ENCODE results near the gene UBE2O.
A peak's percentile ranks its signal among the peaks of the same experiment; 100 is the strongest.

UBE2O gene

DNA sequence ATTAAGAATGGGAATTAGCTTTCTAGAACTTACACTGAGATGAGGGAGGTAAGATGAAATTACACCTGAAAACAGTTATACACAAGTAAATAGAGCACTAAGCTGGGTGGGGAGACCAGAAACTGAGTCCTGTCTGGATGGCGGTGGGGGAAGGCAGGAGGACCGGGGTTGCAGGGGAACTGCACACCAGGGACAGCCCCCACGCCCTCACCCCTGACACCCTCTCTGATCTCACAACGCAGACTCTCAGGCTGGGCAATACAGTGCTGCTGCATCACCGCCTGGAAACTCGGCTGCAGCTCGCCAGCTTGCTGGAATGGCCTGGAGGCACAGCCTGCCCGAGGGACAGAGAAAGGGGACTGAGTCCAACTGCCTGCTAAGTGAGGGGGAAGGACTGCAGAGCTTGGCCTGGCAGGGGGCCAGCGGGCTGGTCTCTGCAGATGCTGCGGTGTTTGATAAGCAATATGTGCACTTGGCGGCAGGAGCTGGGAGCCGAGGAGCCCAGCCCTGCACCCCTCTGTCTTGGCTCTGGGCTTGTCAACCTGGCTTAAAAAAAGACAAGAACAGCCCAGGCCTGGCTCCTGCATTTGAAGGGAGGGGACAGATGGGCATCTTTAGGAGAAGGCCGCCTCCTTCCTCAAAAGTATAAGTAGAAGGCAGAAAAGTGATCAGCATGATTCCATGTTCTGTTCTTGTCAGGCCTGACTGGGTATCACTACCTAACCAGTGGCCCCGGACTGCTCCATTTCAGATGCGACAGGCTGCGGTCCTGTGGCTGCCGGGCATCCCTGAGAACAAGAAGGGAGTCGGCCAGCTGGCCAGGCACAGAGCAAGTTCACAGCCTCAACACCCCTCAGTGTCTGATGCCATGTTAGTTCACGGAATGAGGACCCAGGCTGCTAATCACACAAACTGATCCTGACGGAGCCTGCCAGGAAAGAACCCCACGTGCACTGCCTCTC, 38.3 kb downstream of the UBE2O start:
- DNase-seq (ENCODE audit: low read depth) = no peak

DNA sequence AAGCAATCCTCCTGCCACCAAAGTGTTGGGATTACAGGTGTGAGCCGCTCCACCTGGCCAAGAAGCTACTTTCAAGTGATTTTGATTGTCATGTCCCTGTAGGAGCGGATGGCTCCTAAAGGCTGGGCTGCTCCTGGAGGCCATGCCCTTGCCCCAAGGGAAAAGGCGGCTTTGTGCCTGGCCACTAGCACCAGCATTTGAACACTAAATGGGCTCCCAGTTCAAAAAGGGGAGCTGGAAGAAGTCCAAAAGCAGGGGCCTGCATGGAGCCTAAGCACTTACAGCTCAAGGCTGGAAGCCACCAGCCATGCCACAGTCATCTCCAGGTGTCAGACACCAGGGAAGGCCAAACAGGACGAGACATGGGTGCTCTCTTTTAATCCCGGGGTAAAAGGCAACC, 41.7 kb downstream of the UBE2O start:
- DNase-seq (ENCODE audit: low read depth) = no peak

GRCh38 chr17:76410328-76410965, 42.5 kb downstream of the UBE2O start:
- no peak for DNase-seq (ENCODE audit: low read depth)

GRCh38 chr17:76408037-76408849, 44.7 kb downstream of the UBE2O start:
- peak; percentile 55 for DNase-seq (ENCODE audit: low read depth)

GRCh38 chr17:76407509-76407908, 45.4 kb downstream of the UBE2O start:
- no peak for DNase-seq (ENCODE audit: low read depth)

GRCh38 chr17:76405967-76406647, 46.8 kb downstream of the UBE2O start:
- no peak for DNase-seq (ENCODE audit: low read depth)

DNA sequence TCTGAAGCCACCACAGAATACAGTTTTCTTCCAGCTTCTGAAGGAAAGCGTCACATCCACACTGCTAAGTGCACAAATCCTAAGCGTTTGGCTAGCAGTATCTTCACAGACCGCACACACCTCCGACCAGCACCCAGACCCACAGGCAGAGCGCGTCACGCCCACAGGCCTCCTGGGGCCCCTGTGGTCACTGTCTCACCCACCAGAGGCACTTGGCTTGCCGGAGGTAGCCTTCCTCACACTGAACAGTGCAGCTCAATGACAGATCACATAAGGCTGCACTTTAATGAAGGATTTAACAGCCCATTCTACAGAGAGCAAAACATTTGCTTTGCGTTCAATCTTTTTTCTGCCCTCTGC, 47.4 kb downstream of the UBE2O start:
- no peak for DNase-seq (ENCODE audit: low read depth)

DNA sequence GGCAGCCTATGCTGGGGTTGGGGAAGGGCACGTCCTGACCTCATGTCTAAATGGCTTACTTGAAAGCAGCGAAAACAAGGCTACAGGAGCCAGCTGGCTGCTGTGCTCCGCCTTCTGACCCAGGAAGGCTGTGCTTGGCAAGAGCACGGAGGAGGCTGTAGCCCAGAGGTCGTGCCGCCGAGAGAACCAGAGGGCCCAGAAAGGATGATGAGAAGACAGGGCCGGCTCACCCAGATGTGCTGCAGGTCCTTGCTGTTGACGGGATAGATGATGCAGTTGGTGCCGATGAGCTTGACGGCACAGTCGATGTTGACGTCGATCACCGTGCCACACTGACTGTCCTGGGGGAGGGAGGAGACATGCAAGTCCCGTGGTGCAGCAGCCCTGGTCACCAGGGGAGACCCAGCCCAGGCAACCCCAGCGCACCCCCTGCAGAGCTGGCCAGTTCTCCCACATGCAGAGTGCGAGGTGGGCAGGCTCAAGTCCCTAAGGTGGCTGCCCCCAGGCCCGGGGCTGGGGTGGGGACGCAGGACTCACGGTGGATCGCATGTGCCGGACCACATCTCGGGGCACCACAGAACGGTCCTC, 47.9 kb downstream of the UBE2O start:
- no peak for DNase-seq (ENCODE audit: low read depth)

DNA sequence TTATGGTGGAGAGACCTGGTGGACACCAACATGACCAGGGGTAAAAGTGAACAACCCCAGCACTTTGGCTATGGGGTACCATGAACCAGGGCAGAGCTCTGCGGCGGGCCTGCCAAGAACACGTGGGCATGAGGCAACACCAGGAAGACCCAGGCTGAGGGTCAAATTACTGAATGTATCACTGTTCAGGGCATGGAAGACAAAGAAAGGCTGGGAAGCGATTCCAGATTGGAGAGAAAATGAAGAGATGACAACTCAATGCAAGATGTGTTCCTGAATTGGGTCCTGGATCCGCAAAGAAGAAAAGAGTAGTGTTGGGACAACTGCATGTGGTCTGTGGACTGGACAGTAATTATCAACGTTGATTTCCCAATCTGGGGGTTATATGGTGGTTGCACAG, 48.7 kb downstream of the UBE2O start:
- no peak for DNase-seq (ENCODE audit: low read depth)

GRCh38 chr17:76402711-76403110, 50.2 kb downstream of the UBE2O start:
- DNase-seq (ENCODE audit: low read depth) = no peak

DNA sequence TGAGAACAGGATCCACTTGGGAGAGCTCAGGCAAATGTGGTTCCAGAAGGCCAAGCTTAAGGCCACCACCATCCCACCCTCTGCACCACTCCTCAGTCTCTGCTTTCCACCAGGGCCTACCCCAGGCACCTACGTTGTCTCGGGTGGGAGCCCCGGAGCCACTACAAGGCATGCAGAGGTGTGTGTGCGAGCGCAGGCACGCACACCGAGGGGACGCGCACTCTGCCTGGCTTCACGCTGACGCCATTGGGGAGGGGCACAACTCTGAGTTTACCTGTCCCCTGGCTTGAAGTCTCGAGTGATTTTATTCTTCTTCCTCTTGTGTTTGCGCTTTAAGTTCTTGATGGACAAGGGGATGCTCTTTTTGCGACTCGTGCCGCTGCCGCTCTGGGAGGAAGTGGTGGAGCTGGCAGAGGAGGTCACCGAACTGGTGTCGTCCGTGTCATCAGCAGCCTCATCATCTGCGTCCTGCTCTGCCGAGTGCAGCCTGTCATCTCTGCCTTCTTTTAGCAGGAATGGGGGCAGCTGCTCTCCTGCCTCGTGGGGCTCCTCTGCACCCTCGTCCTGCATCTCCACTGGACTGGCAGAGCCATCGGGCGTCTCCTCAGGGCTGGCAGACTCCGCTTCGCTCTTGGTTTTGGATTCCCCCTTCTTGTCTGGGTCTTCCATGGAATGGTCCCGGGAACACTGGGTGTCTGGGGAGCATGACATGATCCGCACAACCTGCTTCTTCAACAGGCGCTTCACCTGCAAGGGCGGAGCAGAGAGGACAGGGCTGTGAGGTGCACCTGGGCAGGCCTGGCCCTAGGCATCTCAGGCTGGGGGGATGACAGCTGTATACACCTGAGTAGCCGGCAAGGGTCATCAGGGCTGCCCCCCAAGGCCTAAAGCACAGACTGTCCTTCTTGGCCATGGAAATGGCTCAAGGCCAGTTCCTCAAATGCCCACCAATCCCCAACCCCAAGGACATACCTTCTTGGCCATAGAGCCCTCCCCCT, 53.5 kb downstream of the UBE2O start:
- DNase-seq (ENCODE audit: low read depth) = no peak

DNA sequence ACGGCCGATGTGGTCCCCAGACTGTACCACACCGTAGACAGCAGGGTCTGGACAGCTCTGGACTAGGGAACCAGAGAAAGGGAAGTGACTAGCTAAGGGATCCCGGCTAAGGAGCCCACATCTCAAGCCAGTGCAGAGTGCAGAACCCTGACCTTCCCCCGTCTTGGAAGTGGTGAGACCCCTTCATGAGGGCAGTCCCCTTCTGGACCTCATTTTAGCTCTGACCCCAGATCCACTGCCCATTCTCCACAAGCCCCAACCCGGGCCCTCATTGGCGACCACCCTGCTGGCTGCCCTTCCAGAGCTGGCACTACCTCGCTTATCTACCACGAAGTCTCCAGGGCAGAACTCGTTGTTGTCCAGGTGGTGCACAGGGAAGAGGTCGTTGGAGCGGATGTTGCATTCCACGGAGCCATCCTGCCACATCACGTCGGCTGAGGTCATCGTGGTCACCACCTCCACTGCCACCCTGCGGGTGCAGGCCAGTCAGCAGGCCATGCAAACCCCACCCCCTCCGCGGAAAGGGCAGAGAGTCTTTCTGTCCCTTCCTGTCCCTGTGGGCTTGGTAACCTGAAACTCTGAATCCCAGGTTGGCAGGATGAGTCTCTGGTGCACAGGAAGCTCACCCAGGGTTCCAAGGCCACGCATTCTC, 54.3 kb downstream of the UBE2O start:
- no peak for DNase-seq (ENCODE audit: low read depth)

- DNase-seq (ENCODE audit: low read depth) = peak; percentile 81
These were observed 55.0 kb downstream of the UBE2O start for GRCh38 chr17:76397687-76398522.

- no peak for DNase-seq (ENCODE audit: low read depth)
These were observed 55.8 kb downstream of the UBE2O start for GRCh38 chr17:76397184-76397583.

DNA sequence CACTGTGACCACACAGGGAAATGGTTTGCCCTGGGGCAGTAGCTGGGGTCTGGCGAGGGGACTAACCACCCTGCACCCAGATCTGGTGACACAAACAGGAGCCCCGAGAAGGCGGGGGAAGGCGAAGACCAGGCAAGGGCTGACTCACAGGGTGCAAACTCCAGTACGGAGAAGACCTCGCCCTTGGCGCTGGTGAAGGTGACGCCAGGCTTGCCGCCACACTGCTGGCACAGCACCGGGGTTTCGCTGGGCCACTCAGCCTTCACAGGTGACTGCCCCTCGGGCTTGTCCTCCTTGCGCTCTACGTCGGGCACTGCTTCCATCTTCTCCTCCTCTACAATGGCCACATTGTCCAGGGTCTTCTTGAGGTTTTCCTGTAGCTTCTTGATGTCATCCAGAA, 57.0 kb downstream of the UBE2O start:
- DNase-seq (ENCODE audit: low read depth) = no peak

DNA sequence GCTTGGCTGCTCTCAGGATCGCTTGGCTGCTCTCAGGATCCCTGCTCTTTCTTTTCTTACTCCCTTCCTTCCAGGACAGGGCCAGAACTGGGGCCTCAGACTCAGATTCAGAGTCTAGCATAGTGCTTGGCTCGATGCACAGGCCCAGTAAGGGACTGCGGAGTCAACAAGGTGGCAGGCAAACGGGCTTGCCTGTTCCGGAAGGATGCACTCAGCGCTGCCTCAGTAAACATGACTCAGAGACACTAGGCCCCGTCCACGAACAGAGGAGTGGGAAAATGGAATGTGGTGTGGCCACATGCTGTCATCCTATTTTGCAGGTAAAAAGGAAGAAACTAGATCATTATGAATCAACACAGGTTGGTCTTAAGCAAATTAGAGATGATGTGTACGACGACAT, 58.8 kb downstream of the UBE2O start:
- no peak for DNase-seq (ENCODE audit: low read depth)

GRCh38 chr17:76391200-76391715, 61.7 kb downstream of the UBE2O start:
- DNase-seq (ENCODE audit: low read depth) = no peak

DNA sequence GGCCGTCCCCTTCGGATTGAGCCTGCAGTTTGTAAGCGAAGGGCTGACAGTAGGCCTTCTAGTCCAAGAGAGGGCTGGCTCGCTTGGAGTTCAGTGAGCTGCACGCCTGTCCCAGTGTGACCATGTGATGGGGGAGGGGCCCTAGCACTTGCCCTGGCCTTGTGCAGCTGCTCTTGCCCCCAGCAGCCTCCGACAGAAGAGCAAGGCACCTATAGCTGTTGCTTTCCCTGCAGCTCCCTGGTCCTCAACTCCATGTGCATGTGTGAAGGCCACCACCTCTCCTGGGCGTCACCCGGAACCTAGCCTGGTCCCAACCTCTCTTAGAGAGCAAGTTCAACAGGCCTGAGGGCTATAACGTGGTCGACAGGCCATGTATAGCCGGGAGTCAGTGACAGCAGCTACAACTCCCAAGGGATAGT, 62.9 kb downstream of the UBE2O start:
- DNase-seq (ENCODE audit: low read depth) = no peak

All from activated gamma-delta T cell treated with anti-CD3 and anti-CD28 coated beads, Interleukin-2, amount 50 U/mL, for 16 hours (primary cell).